Coronary artery (tissue), 2 donors: ENCODE results near the gene PNPLA5.

Source experiments
- DNase-seq: peaks from one replicate; pipeline ENCODE4 v3.0.0-alpha.2; 2017; ENCODE audit warnings: low spot score
- H3K27ac ChIP-seq, 2 donors: fragments of 200-600 bp; sonication (generic); one replicate each; pipeline ENCODE4 v1.5.1; 2016 to 2019
- H3K4me3 ChIP-seq: fragments of 200-600 bp; sonication (generic); 2 replicates; pipeline ENCODE4 v1.5.1; 2016; ENCODE audit warnings: mild to moderate bottlenecking, moderate library complexity
- TF ChIP-seq, protein P1 (sequence below): fragments of 200-600 bp; sonication (generic); IDR thresholded peaks from one replicate; pipeline ENCODE4 v1.5.1; 2019; ENCODE audit warnings: antibody characterized with exemption

Gene PNPLA5

DNA sequence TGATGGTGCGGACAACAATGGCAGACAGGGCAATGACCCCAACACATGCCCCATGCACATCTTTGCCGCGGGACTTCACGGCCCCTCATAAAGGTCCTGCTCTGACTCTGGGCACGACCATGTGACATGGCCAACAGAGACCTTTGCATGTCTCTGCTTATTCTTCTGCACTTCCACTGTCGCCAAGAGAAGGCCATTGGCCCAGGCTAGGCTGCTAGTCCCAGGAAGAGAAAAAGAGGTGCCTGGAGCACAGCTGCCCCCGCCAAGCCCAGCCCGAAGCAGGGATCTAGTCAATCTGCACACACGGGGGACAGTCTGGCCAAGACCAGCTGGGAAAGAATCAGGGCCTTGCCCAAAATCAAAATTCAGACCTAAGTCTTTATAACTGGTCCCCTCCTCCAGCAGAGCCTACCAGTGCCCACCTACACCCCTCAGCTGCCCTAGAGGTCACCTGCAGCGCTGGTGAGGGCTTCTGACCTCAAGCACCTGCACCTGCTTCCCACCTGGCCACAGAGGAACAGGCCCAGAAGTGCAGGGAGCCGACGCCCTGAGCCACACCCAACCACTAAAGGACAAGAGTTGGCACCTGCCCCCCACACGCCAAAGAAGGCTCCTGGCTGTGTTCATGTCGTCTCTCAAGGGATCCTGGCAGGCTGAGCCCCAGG lies 37.6 kb downstream of the PNPLA5 start:
- peak; percentile 65 for DNase-seq

DNA sequence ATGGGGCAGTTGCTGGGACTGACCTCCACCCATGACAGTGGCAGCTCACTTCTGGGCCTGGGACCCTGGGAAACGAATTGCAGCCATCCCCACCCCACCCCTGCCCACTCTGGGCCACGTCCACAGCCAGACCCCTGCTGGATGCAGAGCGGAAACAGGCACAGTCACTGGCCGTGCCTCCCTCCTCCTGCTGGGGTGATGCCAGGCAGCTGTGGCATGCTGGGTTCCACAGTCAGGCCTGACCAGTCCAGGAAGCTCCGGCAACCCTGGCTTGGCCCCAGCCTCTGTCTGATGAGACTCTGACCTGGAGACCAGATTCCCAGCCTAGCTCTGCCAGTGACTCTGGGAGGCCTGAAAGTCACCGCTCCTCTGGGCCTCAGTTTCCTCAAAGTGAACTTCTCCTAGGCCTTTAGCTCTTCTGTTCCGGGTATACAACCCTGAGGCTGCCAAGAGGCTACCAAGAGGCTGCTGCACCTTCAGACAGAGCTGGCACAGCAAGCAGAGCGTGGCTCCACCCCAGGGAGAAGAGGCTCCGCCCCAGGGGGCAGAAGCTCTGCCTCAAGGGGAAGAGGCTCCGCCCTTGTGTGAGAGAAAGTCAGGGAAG lies 38.4 kb downstream of the PNPLA5 start:
- TF ChIP-seq, protein P1, sequence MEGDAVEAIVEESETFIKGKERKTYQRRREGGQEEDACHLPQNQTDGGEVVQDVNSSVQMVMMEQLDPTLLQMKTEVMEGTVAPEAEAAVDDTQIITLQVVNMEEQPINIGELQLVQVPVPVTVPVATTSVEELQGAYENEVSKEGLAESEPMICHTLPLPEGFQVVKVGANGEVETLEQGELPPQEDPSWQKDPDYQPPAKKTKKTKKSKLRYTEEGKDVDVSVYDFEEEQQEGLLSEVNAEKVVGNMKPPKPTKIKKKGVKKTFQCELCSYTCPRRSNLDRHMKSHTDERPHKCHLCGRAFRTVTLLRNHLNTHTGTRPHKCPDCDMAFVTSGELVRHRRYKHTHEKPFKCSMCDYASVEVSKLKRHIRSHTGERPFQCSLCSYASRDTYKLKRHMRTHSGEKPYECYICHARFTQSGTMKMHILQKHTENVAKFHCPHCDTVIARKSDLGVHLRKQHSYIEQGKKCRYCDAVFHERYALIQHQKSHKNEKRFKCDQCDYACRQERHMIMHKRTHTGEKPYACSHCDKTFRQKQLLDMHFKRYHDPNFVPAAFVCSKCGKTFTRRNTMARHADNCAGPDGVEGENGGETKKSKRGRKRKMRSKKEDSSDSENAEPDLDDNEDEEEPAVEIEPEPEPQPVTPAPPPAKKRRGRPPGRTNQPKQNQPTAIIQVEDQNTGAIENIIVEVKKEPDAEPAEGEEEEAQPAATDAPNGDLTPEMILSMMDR = no peak
- DNase-seq = no peak
- no peak overlapping the region for H3K4me3 ChIP-seq
- H3K27ac ChIP-seq = no peak overlapping the region

More for the DNA sequence above, 37.6 kb downstream of the PNPLA5 start:
- Histone ChIP-seq H3K4me3 (no peak overlapping the region), H3K27ac (no peak overlapping the region)
- TF ChIP-seq, protein P1 = no peak

DNA sequence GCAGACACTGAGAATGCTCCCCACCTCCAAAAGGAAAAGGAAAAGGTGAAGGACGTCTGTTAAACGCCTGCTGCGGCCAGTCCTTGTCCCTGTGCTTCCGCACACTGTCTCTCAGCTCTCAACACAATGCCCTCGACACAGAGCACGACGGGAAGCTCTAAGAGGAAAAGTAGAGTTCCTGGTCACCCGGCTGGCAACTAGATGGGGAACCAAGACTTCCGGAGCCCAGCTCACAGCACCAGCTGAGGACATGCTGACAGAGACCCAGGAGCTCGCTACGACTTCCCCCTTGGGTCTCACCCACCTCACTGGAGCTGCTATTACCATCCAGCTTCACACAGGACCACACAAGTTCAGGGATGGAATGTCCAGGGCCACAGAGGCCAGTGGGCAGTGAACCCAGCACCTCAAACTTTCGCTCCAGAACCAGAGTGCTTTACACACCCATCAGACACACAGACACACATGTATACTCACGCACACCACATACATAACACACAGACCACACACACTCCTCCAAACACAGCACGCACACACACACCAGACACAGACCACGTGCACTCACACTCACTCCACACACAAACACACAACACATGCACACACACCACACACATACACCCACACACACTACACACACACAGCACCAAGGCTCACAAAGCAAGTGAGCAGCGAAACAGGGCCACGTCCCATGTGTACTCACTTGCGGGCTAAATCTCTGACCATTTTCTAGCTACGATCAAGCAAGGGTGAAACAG lies 39.1 kb downstream of the PNPLA5 start:
- TF ChIP-seq, protein P1 = no peak
- Histone ChIP-seq H3K27ac (peak overlapping the region in 1 of 2 donors; percentile 2), H3K4me3 (no peak overlapping the region)
- DNase-seq = no peak

DNA sequence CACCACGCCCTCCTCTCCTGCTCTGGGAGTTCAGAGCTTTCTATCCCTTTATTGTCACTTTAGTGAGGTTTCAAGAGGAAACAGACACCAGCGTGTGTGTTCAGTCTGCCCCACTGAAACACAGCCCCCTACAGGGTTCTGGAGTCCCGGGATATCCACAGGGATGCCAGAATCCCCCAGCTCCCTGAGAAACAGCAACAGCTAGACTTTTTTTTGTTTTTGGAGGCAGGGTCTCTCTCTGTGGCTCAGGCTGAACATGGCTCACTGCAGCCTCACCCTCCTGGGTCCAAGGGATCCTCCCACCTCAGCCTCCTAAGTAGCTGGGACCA lies 39.9 kb downstream of the PNPLA5 start:
- TF ChIP-seq, protein P1 = no peak
- H3K4me3 ChIP-seq = no peak overlapping the region

DNA sequence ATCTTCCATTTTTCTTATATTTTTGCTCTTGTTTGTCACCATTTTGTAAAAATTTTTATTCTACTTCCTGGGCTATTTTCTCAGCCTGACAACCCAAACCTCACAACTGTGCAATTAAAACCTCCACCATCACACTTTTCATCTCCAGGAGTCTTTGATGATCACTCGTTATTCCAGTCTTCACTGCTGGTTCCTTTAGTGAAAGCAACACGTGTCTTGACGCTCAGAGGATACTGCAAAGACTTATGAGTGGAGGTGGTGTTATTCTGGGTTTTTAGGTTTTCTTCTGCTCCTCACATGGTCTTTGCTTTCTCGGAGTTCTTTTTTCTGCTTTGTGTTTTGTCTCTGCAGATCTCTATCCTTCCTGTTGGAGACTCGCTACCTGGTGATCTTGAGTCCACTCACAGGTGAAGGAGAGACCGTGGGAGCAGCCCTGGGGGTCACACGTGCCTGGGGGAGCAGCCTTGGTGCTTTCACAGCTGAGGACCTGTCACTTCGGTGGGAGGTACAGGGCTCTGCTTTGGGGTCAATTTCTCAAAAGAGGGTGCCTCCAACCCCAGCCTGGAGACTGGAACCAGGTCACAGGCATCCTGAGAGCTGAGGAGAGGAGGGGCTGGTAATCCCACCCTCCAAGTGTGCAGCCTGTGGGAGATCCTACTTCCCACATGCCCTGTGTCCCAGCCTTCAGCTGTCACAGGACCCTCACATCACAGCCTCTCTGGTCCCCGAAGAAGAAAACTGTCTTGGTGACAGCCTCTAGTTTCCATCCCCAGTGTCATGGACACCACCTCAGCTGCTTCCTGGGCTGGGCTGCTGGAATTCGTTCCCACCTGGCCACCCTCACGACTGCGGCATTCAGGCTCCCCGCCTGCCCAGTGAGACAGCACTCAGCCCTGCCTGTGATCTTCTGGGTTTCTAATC lies 40.5 kb downstream of the PNPLA5 start:
- TF ChIP-seq, protein P1 = no peak
- no peak overlapping the region for H3K4me3 ChIP-seq
- H3K27ac ChIP-seq = no peak overlapping the region
- DNase-seq = no peak

More for the DNA sequence above, 39.9 kb downstream of the PNPLA5 start:
- no peak for DNase-seq
- no peak overlapping the region for H3K27ac ChIP-seq

DNA sequence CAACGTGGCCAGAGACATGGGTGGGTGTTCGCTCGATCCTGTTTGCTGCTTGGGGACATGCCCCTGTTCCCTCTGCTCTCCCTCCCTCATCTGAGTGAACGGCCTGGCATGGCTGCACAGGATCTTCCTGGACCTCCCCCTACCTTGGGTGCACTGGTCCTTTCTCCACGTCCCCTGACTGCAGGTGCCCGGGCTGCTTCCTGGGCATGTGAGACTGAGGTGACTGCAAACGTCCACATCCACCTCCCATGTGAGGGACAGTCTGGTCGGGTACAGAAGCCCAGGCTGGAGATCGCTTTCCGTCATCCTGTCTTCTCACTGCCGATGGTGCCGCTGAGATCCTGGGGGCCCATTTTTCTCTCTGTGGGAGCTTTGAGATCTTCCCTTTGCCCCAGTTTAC lies 41.3 kb downstream of the PNPLA5 start:
- no peak overlapping the region for H3K27ac ChIP-seq
- no peak overlapping the region for H3K4me3 ChIP-seq
- peak; percentile 65 for DNase-seq
- TF ChIP-seq, protein P1 = no peak
